Measurements from ENCODE around the gene PCBD2. TPM values are rescaled to one million over a fixed set of nuclear protein-coding genes. Genes with fewer than 3 reads are reported as not detected.

The PCBD2 gene
- total RNA-seq, 1 donor from 2014 or later: 7.7 TPM

GRCh38 chr5:135004376-135004775 is 99.4 kb downstream of the PCBD2 start:
- no peak for TF ChIP-seq CTCF (IDR thresholded peaks at IDR 0.05; ENCODE audit: unreplicated experiment)
- peaks cover 3% of the 10 kb centered on the region for H3K27me3 Mint-ChIP-seq (ENCODE audit: unreplicated experiment)

GRCh38 chr5:135005076-135005475 is 100.1 kb downstream of the PCBD2 start:
- H3K9me3 Mint-ChIP-seq (ENCODE audit: unreplicated experiment): no peaks in the 10 kb centered on the region
- H3K4me3 Mint-ChIP-seq (ENCODE audit: unreplicated experiment): no peak overlapping the region
- no peaks in the 10 kb centered on the region for H3K4me1 Mint-ChIP-seq (ENCODE audit: unreplicated experiment)
- H3K36me3 Mint-ChIP-seq (ENCODE audit: low read depth, unreplicated experiment): no peaks in the 10 kb centered on the region
- H3K27me3 Mint-ChIP-seq (ENCODE audit: unreplicated experiment): peaks cover 3% of the 10 kb centered on the region
- H3K27ac Mint-ChIP-seq (ENCODE audit: unreplicated experiment): no peak overlapping the region
- no peak for TF ChIP-seq CTCF (IDR thresholded peaks at IDR 0.05; ENCODE audit: unreplicated experiment)
- DNase-seq (ENCODE audit: low spot score): no peak

More at GRCh38 chr5:135004376-135004775, 99.4 kb downstream of the PCBD2 start:
- Mint-ChIP-seq H3K9me3 (ENCODE audit: unreplicated experiment) (no peaks in the 10 kb centered on the region), H3K27ac (ENCODE audit: unreplicated experiment) (no peak overlapping the region), H3K4me3 (ENCODE audit: unreplicated experiment) (no peak overlapping the region), H3K4me1 (ENCODE audit: unreplicated experiment) (no peaks in the 10 kb centered on the region), H3K36me3 (ENCODE audit: low read depth, unreplicated experiment) (no peaks in the 10 kb centered on the region)
- DNase-seq (ENCODE audit: low spot score): no peak

- no peak for TF ChIP-seq CTCF (IDR thresholded peaks at IDR 0.05; ENCODE audit: unreplicated experiment)
- Mint-ChIP-seq H3K4me1 (ENCODE audit: unreplicated experiment) (no peaks in the 10 kb centered on the region), H3K4me3 (ENCODE audit: unreplicated experiment) (no peak overlapping the region), H3K9me3 (ENCODE audit: unreplicated experiment) (no peaks in the 10 kb centered on the region), H3K36me3 (ENCODE audit: low read depth, unreplicated experiment) (no peaks in the 10 kb centered on the region), H3K27me3 (ENCODE audit: unreplicated experiment) (peaks cover 3% of the 10 kb centered on the region), H3K27ac (ENCODE audit: unreplicated experiment) (no peak overlapping the region)
- no peak for DNase-seq (ENCODE audit: low spot score)
Measured at GRCh38 chr5:135007305-135007704, 102.4 kb downstream of the PCBD2 start.

- no peak for TF ChIP-seq CTCF (IDR thresholded peaks at IDR 0.05; ENCODE audit: unreplicated experiment)
- Mint-ChIP-seq H3K4me3 (ENCODE audit: unreplicated experiment) (no peak overlapping the region), H3K27ac (ENCODE audit: unreplicated experiment) (no peak overlapping the region), H3K27me3 (ENCODE audit: unreplicated experiment) (peaks cover 6% of the 10 kb centered on the region), H3K9me3 (ENCODE audit: unreplicated experiment) (no peaks in the 10 kb centered on the region), H3K36me3 (ENCODE audit: low read depth, unreplicated experiment) (no peaks in the 10 kb centered on the region), H3K4me1 (ENCODE audit: unreplicated experiment) (peaks cover 2% of the 10 kb centered on the region)
- DNase-seq (ENCODE audit: low spot score): no peak
Measured at GRCh38 chr5:135007749-135008363, 102.9 kb downstream of the PCBD2 start.

GRCh38 chr5:135008556-135008955 is 103.6 kb downstream of the PCBD2 start:
- Mint-ChIP-seq H3K4me1 (ENCODE audit: unreplicated experiment) (peaks cover 2% of the 10 kb centered on the region), H3K4me3 (ENCODE audit: unreplicated experiment) (no peak overlapping the region), H3K9me3 (ENCODE audit: unreplicated experiment) (no peaks in the 10 kb centered on the region), H3K36me3 (ENCODE audit: low read depth, unreplicated experiment) (peaks cover 3% of the 10 kb centered on the region), H3K27me3 (ENCODE audit: unreplicated experiment) (peaks cover 9% of the 10 kb centered on the region), H3K27ac (ENCODE audit: unreplicated experiment) (no peak overlapping the region)
- no peak for DNase-seq (ENCODE audit: low spot score)
- no peak for TF ChIP-seq CTCF (IDR thresholded peaks at IDR 0.05; ENCODE audit: unreplicated experiment)
